NOMO-1 treated with dmso at 0.1 percent for 144 hours (cell line): ENCODE results near the gene MAL.
"Not testable (repeated sequence)": the region's sequence is repeated elsewhere in the genome, so short reads cannot be mapped to it uniquely, and the experiment has no call there.

Experiments used
- DNase-seq: peaks from one replicate; lab custom pipeline; 2025; ENCODE audit not compliant: unreplicated experiment; lab: John Stamatoyannopoulos, UW

The MAL gene

DNA sequence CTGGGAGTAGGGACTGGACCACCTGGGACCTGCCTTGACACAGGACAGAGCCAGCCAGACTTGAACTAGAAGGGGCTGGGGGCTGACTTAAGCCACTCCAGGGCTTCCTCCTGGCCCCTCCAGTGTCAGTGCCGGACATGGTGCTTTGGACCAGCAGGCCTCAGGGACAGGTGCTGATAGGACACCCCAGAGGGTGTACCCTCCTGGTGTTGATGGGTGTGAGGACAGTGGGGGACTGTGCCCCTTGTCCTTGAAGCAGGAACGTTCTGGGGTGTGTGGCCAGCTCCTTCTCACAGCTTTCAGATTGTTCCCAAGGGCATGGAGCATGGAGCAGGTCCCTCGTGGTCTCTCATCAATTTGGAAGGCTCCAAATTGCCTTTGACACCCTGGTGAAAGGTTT lies 6.8 kb downstream of the MAL start:
- no peak for DNase-seq

DNA sequence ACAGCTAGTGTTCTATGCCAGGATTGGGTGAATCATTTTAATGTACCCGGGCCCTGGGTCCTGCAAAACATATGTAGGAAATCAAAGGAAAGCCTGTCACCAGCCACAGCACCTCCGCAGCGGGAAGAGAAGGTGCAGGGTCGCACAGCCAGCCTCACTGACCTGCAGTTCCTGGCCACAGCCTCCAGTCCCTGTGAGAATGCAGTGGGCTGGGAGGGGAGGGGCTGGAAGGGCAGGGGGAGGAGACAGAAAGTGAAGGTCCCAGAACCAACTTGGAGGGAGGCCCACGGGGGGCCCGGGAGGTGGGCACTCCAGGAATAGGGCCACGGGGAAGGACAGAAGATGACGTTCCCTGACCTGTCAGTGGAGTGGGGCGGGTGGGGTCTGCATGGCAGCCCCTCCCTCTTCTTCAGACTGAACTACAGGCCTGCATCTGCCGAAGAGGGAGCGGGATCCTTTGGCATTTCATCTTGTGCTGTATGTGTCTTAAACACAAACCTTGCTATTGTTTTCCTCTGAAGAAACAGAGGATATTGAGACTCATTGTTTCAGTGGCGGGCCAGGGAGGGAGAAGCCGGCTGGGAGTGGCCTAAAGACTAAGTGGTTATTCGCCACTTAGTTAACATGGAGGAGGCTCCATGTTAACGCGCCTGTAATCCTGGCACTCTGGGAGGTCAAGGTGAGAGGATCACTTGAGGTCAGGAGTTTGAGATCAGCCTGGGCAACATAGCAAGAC lies 7.5 kb downstream of the MAL start:
- no peak for DNase-seq

DNA sequence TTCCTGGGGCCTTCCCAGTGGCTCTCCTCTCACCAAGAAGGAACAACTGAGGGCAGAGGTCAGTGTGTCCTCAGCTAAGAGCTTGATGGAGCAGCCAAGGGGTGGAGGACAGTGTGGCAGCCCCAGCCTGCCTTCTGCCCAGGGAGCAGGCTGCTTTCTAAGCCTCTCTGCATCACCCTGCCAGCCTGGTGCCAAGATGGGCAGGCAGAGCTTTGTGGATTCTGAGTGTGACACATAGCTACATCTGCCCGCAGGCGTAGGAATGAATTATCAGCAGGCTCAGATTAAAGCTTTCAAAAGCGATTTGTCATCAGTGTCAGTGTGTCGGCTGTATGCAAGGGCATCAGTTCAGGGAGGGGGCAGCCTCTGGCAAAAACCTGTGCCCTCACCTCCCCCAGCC lies 8.7 kb downstream of the MAL start:
- no peak for DNase-seq

DNA sequence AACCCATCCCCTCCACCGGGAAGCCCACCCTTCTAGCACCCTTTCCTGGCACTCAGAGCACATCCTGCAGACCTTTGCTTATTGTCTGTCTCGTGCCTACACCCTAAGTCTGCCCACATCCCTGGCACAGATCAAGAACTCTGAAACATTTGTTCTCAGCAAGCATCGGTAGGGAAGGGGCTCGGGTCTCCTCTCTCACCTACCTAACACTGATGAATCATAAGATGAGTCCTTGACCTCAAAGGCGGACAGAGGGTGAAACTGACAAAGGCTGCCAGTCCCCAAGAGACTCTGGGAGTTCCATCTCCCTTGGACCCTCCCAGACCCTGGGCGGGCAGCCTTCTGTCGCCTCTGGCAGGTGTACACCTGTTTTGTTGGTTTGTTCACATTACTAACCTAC lies 9.3 kb downstream of the MAL start:
- DNase-seq: no peak

DNA sequence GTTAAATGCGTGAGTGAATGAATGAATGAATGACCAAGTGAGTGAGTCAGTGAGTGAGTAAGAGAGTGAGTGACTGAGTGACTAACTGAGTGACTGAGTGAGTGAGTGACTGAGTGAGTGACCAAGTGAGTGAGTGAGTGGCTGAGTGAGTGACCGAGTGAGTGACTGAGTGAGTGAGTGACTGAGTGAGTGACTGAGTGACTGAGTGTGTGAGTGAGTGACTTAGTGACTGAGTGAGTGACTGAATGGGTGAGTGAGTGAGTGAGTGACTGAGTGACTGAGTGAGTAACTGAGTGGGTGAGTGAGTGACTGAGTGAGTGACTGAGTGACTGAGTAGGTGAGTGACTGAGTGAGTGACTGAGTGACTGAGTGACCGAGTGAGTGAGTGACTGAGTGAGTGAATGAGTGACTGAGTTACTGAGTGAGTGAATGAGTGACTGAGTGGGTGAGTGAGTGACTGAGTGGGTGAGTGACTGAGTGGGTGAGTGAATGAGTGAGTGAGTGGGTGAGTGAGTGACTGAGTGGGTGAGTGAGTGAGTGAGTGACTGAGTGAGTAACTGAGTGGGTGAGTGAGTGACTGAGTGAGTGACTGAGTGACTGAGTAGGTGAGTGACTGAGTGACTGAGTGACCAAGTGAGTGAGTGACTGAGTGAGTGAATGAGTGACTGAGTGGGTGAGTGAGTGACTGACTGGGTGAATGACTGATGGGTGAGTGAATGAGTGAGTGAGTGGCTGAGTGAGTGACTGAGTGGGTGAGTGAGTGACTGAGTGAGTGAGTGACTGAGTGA lies 11.3 kb downstream of the MAL start:
- no peak for DNase-seq

DNA sequence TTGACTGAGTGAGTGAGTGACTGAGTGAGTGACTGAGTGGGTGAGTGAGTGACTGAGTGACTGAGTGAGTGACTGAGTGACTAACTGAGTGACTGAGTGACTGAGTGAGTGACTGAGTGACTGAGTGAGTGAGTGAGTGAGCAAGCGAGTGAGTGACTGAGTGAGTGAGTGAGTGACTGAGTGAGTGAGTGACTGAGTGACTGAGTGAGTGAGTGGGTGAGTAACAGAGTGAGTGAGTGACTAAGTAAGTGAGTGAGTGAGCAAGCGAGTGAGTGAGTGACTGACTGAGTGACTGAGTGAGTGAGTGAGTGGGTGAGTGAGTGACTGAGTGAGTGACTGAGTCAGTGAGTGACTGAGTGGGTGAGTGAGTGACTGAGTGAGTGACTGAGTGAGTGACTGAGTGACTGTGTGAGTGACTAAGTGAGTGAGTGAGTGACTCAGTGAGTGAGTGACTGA lies 11.9 kb downstream of the MAL start:
- DNase-seq: no peak

DNA sequence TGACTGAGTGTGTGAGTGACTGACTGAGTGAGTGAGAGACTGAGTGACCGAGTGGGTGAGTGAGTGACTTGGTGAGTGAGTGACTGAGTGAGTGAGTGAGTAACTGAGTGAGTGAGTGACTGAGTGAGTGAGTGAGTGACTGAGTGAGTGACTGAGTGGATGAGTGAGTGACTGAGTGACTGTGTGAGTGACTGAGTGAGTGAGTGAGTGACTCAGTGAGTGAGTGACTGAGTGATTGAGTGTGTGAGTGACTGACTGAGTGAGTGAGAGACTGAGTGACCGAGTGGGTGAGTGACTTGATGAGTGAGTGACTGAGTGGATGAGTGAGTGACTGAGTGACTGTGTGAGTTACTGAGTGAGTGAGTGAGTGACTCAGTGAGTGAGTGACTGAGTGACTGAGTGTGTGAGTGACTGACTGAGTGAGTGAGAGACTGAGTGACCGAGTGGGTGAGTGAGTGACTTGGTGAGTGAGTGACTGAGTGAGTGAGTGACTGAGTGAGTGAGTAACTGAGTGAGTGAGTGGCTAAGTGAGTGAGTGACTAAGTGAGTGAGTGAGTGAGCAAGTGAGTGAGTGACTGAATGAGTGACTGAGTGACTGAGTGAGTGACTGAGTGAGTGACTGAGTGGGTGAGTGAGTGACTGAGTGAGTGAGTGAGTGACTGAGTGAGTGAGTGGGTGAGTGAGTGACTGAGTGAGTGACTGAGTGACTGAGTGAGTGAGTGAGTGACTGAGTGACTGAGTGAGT lies 12.5 kb downstream of the MAL start:
- DNase-seq: not testable (repeated sequence)

DNA sequence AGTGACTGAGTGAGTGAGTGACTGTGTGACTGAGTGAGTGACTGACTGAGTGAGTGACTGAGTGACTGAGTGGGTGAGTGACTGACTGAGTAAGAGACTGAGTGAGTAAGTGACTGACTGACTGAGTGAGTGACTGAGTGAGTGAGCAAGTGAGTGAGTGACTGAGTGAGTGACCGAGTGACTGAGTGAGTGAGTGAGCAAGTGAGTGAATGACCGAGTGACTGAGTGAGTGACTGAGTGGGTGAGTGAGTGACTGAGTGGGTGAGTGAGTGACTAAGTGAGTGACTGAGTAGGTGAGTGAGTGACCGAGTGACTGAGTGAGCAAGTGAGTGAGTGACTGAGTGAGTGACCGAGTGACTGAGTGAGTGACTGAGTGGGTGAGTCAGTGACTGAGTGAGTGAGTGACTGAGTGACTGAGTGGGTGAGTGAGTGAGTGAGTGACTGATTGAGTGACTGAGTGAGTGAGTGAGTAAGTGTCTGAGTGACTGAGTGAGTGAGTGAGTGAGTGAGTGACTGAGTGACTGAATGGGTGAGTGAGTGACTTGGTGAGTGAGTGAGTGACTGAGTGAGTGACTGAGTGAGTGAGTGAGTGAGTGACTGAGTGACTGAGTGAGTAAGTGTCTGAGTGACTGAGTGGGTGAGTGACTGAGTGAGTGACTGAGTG lies 13.3 kb downstream of the MAL start:
- no peak for DNase-seq

DNA sequence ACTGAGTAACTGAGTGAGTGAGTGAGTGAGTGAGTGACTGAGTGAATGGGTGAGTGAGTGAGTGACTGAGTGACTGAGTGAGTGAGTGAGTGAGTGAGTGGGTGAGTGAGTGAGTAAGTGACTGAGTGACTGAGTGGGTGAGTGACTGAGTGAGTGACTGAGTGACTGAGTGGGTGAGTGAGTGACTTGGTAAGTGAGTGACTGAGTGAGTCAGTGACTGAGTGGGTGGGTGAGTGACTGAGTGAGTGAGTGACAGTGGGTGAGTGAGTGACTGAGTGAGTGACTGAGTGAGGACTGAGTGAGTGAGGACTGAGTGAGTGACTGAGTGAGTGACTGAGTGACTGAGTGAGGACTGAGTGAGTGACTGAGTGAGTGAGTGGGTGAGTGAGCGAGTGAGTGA lies 13.9 kb downstream of the MAL start:
- DNase-seq: no peak

DNA sequence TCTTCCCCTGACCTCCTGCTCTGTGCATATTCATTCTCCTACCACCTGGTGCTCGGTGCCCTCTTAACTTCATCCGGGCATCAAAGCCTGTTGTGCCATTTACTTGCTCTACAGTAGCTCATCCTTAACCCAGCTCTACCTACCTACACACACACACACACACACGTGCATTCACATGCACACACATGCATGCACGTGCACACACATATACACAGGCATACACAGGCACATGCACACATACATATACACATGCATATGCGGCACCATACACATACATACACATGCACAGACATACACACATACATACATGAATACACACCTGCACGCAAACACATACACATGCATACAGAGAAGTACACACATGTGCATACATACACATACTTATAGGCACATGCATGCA lies 14.5 kb downstream of the MAL start:
- DNase-seq: no peak

DNA sequence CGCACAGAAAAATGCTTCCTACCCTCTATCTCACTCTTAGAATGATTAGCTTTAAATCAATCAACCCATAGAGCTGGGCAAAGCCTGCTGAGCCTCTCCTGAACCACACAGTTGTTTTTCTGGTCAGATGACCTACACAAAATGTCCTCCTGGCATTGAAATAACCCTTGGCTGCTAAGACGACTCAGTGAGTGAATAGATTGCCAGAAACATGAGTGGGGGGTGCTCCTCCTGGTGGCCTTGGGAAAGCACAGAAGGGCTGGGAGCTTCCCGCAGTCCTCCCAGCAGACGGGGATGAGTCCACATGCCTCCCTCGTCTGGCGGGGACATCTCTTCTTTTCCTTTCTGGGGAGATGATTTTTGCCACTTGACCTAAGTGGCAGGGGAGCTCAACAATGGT lies 14.9 kb downstream of the MAL start:
- DNase-seq: no peak

DNA sequence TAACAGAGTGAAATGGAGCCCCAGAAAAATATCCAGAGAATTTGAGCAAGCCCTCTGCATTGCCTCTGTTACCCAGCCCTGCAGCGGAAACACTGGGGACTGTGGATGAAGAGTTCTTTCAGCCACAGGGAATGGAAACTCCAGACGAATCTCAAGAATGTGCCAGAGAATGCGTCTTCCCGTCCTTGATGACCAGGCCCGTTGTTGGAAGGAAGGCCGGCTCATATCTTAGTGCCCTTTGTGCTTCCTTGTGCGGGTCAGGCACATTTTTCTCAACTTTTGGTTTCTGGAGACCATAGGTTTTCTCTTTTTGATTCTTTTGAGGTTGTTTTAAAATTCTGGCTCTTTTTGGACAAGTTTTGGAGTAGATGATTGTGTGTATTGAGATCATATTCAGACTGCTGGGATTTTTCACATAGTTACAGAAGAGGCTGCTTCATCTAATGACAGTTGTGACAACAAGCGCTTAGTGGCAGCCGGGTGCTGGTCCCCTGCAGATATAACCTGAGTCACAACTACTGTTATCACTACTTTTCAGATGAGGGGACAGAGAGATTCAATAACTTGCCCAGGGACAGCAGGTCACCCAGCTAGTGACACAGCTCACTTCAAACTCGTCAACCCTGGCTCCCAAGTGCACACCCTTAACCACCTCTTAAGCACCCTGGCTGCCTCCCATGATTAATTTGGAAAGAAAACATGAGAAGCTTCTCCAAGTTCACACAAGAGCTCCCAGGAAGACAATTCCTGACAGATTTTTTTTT lies 15.7 kb downstream of the MAL start:
- no peak for DNase-seq

DNA sequence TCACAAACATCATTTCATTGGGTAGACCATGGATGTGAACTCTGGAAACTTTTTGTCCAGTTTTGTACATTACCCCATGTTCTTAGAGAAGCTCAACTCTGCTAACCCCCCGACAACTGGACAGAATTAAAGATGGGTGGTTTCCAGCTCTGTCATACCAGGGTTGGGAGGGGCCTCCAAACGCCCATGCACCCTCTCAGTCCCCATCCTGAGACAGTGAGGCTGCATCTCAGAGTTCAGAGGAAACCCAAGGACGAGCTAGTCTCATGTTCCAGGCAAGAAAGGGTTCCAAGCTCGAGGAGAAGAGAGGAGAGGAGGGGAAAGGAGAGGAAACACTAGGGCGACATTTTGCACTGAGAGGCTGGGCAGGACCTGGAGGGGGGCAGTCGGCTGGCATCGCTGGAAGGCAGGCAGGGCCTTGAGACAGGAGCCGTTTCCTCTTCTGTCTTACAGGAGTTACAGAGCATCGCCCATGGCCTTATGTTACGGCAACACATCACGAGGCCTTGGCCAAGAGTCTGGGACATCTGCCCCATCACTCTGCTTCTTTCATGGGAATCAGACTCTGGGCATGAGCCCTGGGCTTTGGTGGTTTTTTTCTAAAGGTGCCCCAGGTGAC lies 16.4 kb downstream of the MAL start:
- DNase-seq: no peak

DNA sequence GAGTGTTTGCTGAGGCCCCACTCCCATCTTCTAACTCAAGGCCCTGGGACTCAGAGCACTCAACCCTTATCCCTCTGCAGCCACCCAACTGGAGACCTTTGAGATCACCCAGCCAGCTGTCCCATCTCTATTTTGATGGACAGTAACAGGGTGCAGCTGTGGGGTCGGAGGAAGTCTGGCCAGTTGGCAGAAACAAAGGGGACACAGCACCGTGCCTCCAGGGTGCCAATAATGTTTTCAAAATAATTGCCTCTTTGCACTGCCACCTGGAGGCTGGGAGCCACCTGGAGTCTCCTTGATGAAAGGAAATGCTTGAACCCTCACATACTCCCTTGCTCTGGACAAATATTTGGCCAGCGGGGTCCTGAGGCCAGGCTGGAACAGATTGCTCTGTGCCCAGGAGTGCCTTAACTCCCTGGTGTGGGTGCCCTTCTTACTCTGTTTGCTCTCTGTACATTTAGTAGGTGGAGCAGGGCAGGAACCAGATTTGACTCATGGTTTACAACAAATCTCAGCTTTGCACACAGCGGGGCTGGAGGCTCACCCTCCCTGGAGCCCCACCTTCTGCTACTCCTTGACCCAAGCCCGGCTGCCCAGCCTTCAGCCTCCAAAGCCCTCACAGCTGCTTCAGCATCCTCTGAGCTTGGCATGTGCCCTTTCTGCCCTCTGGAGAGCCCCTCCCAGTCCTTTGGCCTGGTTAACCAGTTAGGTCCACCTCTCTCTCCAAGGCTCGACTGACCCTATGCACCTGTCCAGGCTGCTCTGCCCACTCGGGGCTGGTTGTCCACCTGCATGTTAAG lies 17.2 kb downstream of the MAL start:
- DNase-seq: no peak

DNA sequence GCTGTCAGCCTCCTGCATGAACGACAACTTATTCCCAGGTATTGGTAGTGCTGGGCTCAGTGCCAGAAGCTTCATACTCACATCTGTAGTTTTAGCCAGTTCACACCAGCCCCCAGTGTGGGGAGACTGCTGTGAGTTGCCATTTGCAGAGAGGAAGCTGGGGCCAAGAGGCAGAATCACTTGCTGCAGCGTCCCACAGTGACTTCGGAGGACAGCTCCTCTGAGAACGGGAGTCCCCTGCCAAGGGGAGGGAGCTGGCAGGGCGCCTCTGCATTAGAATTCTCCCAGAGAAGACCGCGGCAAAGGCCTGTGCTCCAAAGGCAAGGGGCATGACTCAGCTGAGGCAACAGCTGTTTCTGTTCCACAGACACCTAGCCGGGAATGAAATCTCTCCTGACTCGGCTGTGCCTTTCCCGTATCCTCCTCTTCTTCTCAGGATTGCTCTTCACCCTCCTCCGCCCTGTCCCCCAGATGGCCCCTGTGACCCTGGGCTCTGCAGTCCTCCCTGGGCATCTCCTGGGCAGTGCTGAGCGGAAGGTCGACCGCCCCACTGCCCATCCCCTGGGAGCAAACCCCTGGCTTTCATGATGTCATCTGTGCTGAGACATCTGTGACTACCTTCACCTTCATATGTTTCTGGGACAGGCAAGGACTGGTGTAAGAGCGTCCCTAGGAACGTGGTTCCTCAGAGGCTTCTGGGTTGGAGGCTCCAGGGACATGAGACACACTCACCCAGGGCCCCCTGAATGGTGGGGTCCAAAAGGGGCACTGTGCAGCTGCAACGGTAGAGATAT lies 18.0 kb downstream of the MAL start:
- no peak for DNase-seq

DNA sequence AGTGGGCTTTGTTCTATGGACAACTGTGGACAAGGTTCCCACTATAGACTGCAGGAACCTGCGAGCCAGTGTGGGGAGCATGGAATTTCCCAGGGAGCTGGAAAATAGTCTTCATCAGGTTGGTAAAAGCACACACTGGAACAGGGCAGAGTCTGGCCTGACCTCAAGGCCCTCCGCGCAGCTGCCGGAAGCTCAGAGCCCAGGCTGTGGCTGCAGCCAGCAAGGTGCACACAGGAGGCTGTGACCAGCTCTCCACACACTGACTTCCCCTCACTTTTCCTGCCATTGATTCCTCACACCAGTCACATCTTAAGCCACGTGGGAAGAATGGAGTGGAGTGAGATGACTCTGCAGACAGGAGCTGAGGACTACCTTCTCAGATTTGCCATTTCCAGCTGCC lies 19.1 kb downstream of the MAL start:
- no peak for DNase-seq

DNA sequence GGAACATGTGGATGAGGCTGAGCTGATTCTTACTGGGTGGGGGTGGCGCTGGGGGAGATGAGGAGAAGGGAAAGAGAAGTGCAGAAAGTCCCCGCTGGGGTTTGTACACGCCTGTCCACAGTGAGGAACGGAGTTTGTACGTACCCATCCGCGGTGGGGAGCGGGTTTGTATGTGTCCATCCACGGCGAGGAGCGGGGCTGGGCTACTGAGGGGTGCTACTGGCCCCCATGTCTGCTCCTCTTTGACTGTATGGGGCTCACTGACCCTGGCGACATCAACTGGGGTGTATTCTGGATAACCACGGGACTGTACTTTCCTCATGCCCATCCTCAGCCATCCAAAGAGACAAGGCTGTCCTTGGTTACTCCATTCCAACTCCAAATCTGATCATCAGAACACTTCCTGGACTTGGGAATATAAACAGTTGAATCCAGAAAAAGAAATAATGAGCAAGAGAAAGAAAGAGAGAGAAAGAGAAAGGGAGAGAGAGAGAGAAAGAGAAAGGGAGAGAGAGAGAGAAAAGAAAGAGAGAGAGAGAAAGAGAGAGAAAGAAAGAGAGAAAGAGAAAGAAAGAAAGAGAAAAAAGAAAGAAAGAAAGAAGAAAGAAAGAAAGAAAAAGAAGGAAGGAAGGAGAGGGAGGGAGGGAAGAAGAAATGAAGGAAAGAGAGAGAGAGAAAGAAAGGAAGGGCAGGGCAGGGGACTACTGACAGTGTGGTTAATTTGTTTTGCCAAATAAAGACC lies 21.0 kb downstream of the MAL start:
- DNase-seq: no peak
